OCI-LY7 (cell line): ENCODE data around the gene NTF4. TPM values are rescaled to one million over a fixed set of nuclear protein-coding genes. Genes with fewer than 3 reads are reported as not detected.

Source experiments
- BruUV-seq: library from RNA; stranded (reverse); fragments of 400-500 nt; replicated peaks from 2 replicates; lab custom pipeline; 2021; lab: Mats Ljungman, UMichigan
- CTCF ChIA-PET: fragments of 300-600 bp; sonication (Branson Sonifier 250); formaldehyde crosslinking; loops from one replicate; lab custom pipeline; 2022; ENCODE audit warnings: antibody characterized with exemption; ENCODE audit not compliant: unreplicated experiment; lab: Charles Lee
- POLR2A ChIA-PET: fragments of 300-600 bp; sonication (Branson Sonifier 250); formaldehyde crosslinking; loops from one replicate; lab custom pipeline; 2022; ENCODE audit warnings: antibody characterized with exemption; lab: Charles Lee
- DNase-seq: peaks from one replicate; pipeline ENCODE4 v3.0.0-alpha.2; 2015; ENCODE audit warnings: low spot score
- H2AFZ ChIP-seq: fragments of 200-600 bp; sonication (generic), shearing (Covaris generic); 2 replicates; pipeline ENCODE4 v1.6.1; 2014; ENCODE audit warnings: mild to moderate bottlenecking, antibody characterized with exemption, low read length, moderate library complexity
- H3K27ac ChIP-seq: fragments of 200-600 bp; sonication (generic); 2 replicates; pipeline ENCODE4 v1.5.1; 2014; ENCODE audit warnings: mixed run types, low read depth, mild to moderate bottlenecking, moderate library complexity, low read length, inconsistent platforms; ENCODE audit not compliant: poor library complexity, severe bottlenecking
- H3K36me3 ChIP-seq: fragments of 200-600 bp; sonication (generic); 2 replicates; pipeline ENCODE4 v1.6.1; 2014; ENCODE audit warnings: mild to moderate bottlenecking, antibody characterized with exemption, low read length, moderate library complexity, mixed read lengths; ENCODE audit not compliant: insufficient read depth
- H3K4me1 ChIP-seq: fragments of 200-600 bp; sonication (generic); 2 replicates; pipeline ENCODE4 v1.5.1; 2014; ENCODE audit warnings: mild to moderate bottlenecking, low read length; ENCODE audit not compliant: insufficient read depth, poor library complexity, severe bottlenecking
- H3K4me2 ChIP-seq: fragments of 200-600 bp; sonication (generic); 2 replicates; pipeline ENCODE4 v1.6.1; 2014; ENCODE audit warnings: mild to moderate bottlenecking, low read length
- H3K4me3 ChIP-seq: fragments of 200-600 bp; sonication (generic); 2 replicates; pipeline ENCODE4 v1.5.1; 2014; ENCODE audit warnings: mild to moderate bottlenecking, low read depth, low read length; ENCODE audit not compliant: poor library complexity, severe bottlenecking
- H3K79me2 ChIP-seq: fragments of 200-600 bp; sonication (generic); 2 replicates; pipeline ENCODE4 v1.6.1; 2016; ENCODE audit warnings: low read depth, mild to moderate bottlenecking, low read length, moderate library complexity, mixed read lengths; ENCODE audit not compliant: insufficient read depth
- H3K9me2 ChIP-seq: fragments of 200-600 bp; sonication (generic); 2 replicates; pipeline ENCODE4 v1.6.1; 2016; ENCODE audit warnings: mild to moderate bottlenecking, low read length, mixed read lengths; ENCODE audit not compliant: insufficient read depth
- H3K9me3 ChIP-seq: fragments of 200-600 bp; sonication (generic); 2 replicates; pipeline ENCODE4 v1.6.1; 2014; ENCODE audit warnings: mild to moderate bottlenecking, mixed run types, low read length, mixed read lengths
- H4K20me1 ChIP-seq: fragments of 200-600 bp; sonication (generic); 2 replicates; pipeline ENCODE4 v1.6.1; 2014; ENCODE audit warnings: mild to moderate bottlenecking, antibody characterized with exemption, low read length, moderate library complexity, mixed read lengths; ENCODE audit not compliant: insufficient read depth
- CTCF ChIP-seq: fragments of 200-600 bp; sonication (generic); conservative IDR thresholded peaks from 2 replicates; pipeline ENCODE4 v1.5.1; 2014; ENCODE audit warnings: mild to moderate bottlenecking, antibody characterized with exemption, low read length, moderate library complexity, mixed read lengths
- EZH2phosphoT487 ChIP-seq: fragments of 200-600 bp; sonication (generic); IDR thresholded peaks from 2 replicates; pipeline ENCODE4 v1.6.1; 2018; ENCODE audit warnings: low read depth, borderline replicate concordance, mild to moderate bottlenecking, mixed run types, antibody characterized with exemption, low read length, moderate library complexity, mixed read lengths
- intact Hi-C: fragments of 100-400 bp; cut with micrococcal nuclease; formaldehyde crosslinking; loops from one replicate; pipeline ENCODE4 v1.10.0; 2022; ENCODE audit not compliant: unreplicated experiment
- total RNA-seq, 2 experiments: library from RNA; depleted of rRNA in 1 of 2; stranded (reverse); fragments of >200 nt in 1 of 2; shearing (Covaris generic) in 1 of 2; gene quantifications; 2 replicates each; pipeline ENCODE4 v1.2.3, GENCODE V29; 2014 to 2022

NTF4 gene
- total RNA-seq, 2 experiments from 2014 or later = not detected

DNA sequence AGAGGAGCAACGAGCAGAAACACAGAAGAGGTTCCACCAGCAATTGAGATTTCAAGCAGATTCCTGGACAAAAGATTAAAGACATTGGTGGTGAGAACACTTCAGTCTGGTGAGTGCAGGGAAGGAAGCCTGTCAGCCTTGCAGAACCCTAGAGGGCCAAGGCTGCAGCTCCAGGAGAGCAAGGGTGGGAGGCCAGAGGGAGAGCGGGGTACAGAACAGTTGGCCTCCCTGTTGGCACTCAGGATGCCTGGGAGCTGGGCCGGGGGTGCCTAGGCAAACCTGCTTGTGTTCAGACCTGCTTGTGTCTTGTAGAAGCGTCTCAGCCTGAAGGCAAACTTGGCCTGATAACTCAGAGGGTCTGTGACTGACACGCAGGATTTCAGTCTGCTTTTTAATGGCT, 44.4 kb upstream of the NTF4 start:
- Histone ChIP-seq H3K36me3 (peaks cover 60% of the 10 kb centered on the region), H3K4me1 (peaks cover 5% of the 10 kb centered on the region), H3K27ac (no peak overlapping the region), H3K79me2 (no peaks in the 10 kb centered on the region), H3K4me3 (no peak overlapping the region), H3K4me2 (no peak overlapping the region), H3K9me3 (no peaks in the 10 kb centered on the region), H2AFZ (no peak overlapping the region), H4K20me1 (no peaks in the 10 kb centered on the region), H3K9me2 (no peaks in the 10 kb centered on the region)
- POLR2A ChIA-PET = no interaction called here
- intact Hi-C loops = no loop called here
- DNase-seq = no peak
- TF ChIP-seq EZH2phosphoT487 (no peak), CTCF (no peak)
- no TSS peak for BruUV-seq
- CTCF ChIA-PET = no interaction called here

DNA sequence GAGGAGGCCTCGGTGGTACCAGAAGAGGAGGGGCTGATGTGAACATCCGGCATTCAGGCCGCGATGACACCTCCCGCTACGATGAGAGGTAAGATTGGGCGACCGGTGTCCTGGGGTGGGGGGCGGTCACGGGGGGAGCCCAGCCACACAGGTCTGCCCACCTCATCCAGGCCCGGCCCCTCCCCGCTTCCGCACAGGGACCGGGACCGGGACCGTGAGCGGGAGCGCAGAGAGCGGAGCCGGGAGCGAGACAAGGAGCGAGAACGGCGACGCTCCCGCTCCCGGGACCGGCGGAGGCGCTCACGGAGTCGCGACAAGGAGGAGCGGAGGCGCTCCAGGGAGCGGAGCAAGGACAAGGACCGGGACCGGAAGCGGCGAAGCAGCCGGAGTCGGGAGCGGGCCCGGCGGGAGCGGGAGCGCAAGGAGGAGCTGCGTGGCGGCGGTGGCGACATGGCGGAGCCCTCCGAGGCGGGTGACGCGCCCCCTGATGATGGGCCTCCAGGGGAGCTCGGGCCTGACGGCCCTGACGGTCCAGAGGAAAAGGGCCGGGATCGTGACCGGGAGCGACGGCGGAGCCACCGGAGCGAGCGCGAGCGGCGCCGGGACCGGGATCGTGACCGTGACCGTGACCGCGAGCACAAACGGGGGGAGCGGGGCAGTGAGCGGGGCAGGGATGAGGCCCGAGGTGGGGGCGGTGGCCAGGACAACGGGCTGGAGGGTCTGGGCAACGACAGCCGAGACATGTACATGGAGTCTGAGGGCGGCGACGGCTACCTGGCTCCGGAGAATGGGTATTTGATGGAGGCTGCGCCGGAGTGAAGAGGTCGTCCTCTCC, 43.2 kb upstream of the NTF4 start:
- TF ChIP-seq CTCF (no peak), EZH2phosphoT487 (no peak)

GRCh38 chr19:49106648-49107135, 42.1 kb upstream of the NTF4 start:
- no TSS peak for BruUV-seq
- peak; percentile 73 for DNase-seq
- H3K4me3 ChIP-seq = no peak overlapping the region
- H3K79me2 ChIP-seq = no peaks in the 10 kb centered on the region
- no peak overlapping the region for H3K27ac ChIP-seq
- no peak overlapping the region for H2AFZ ChIP-seq
- H3K4me1 ChIP-seq = no peaks in the 10 kb centered on the region
- H3K9me3 ChIP-seq = no peaks in the 10 kb centered on the region
- CTCF ChIA-PET = interaction anchor here (1.0 kb wide), 1 partner anchor 11 kb away, joined by 4 read pairs; no protein-coding TSS in a partner anchor
- POLR2A ChIA-PET = no interaction called here
- H4K20me1 ChIP-seq = no peaks in the 10 kb centered on the region
- H3K9me2 ChIP-seq = no peaks in the 10 kb centered on the region
- H3K4me2 ChIP-seq = no peak overlapping the region
- H3K36me3 ChIP-seq = peaks cover 81% of the 10 kb centered on the region
- TF ChIP-seq EZH2phosphoT487 = no peak
- TF ChIP-seq CTCF = peak; percentile 91
- intact Hi-C loops = no loop called here

More for the DNA sequence above, 43.2 kb upstream of the NTF4 start:
- intact Hi-C loops = no loop called here
- H3K79me2 ChIP-seq = no peaks in the 10 kb centered on the region
- no peak overlapping the region for H3K4me3 ChIP-seq
- no peak for DNase-seq
- no peak overlapping the region for H2AFZ ChIP-seq
- no peaks in the 10 kb centered on the region for H3K9me3 ChIP-seq
- CTCF ChIA-PET = no interaction called here
- no peak overlapping the region for H3K4me2 ChIP-seq
- H3K27ac ChIP-seq = no peak overlapping the region
- H4K20me1 ChIP-seq = no peaks in the 10 kb centered on the region
- no peaks in the 10 kb centered on the region for H3K9me2 ChIP-seq
- peaks cover 72% of the 10 kb centered on the region for H3K36me3 ChIP-seq
- BruUV-seq = TSS peak; percentile 91
- POLR2A ChIA-PET = no interaction called here
- no peaks in the 10 kb centered on the region for H3K4me1 ChIP-seq
